Fibroblast of upper back skin (primary cell): ENCODE measurements around the gene LRTM1.

ENCODE experiments used
- DNase-seq: peaks from one replicate; pipeline ENCODE4 v3.0.0-alpha.2; 2013

Gene LRTM1

DNA sequence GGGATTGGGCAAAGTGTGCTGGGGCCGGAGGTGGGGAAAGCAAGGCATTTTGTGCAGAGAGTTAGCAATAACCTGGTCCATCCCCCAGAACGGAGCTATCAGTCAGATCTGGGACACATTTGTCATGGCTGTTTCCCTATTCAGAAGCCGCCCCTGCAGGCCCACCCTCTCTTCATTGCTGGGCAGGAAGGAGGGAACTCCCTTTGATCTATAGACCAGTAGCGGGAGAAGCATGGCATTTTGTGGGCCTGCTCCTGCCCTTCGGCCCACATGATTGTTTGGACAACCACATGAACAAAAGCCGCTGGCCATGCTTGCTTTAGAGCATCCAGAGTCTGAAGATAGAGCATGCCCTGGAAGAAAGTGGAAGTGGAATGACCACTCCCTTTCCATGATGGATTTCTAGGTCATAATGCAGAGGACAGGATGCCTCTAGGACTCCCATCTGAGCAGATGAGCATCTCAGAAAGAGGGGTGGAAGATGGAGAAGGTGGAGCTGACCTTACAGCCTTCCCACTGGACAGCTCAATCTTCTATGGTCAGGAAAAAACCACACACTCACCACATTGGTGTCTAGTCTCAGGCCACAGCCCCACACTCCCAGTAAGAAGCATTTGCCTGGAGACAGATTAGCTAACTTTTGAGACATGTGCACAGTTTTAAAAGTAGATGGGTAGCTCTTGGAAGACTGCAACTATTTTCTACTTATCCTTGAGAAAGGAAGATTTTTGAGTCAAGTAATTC lies 11.9 kb upstream of the LRTM1 start:
- DNase-seq = peak; percentile 28

DNA sequence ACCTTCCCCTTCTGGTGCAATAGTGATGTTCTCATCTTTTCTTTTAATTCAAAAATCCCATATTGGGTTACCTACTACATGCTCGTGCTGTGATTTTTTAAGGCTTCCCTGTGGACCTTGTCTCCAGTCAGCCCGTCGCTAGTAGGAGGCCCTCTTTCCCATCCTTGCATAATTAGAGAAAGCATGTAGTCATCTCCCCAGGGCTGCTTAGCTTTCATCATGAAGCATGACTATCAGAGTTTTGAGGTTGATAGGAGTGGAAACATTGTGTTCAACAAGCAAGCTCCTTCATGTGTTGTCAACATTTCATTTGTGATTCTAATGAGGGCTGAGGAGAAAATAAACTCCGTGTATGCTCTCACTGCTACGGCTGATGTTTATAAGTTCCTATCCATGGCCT lies 8.7 kb upstream of the LRTM1 start:
- DNase-seq = peak; percentile 42

DNA sequence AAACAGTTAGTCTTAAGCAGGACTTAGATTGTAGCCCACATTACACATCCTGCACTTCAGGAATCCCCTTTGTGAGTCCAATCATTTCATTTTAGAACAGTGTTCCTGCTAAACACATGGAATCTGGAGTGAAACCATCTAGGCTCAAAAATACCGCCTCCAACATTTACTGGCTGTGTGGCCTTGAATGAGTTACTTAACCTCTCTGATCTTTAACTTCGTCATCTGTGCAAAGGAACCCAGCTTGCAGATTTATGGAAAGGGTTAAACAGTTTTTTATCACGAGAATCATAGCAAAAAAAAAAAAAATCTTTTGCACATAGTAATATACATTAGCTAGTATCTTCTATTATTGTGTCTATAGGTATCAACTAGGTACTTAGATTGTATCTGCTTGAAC lies 8.0 kb upstream of the LRTM1 start:
- no peak for DNase-seq

- no peak for DNase-seq
Measured at GRCh38 chr3:54932606-54933005, 4.7 kb upstream of the LRTM1 start.

DNA sequence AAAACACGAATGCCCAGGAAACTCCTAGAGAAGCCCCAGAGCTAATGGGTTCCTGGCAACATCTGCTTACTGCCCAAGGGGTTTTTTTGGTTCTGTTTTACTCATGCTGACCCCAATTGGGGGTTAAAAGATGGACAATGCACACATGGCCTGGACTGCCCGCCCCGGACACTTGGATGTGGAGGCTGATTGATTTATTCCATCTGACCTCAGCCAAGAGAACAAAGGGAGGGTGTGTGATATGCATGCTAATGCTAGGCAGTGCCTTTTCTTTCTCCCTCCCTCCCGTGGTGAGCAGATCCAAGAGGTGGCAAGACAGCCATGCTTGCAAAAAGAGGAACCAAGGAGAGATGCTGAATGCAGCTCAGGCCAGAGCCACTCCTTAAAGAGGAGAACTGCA lies 3.3 kb upstream of the LRTM1 start:
- no peak for DNase-seq

GRCh38 chr3:54918516-54918915 lies 9.3 kb downstream of the LRTM1 start:
- DNase-seq = no peak

- DNase-seq = peak; percentile 46
Measured at GRCh38 chr3:54917862-54918261, 10.0 kb downstream of the LRTM1 start.

GRCh38 chr3:54917174-54917573 lies 10.7 kb downstream of the LRTM1 start:
- peak; percentile 92 for DNase-seq

- DNase-seq = no peak
Measured at GRCh38 chr3:54916732-54917131, 11.1 kb downstream of the LRTM1 start.

DNA sequence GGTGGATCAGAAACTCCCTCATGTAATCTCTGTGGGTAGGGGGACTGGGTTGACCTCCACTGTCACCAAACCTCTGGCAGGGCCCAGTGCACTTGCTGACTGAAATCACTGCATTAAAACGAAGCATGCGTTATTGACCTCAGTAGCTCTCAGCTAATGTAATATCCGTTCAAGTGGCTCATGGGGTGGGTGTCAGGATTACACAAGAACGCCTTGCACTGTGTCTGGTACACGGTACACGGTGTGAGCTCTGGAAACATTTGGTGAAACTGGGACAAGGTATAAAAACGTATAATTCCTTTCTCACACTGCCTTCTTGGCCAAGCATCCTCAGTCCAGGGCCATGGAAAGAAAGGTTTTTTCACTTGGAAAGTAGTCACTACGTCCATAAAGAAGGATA lies 11.9 kb downstream of the LRTM1 start:
- DNase-seq = no peak

GRCh38 chr3:54915181-54915580 lies 12.7 kb downstream of the LRTM1 start:
- DNase-seq = no peak

DNA sequence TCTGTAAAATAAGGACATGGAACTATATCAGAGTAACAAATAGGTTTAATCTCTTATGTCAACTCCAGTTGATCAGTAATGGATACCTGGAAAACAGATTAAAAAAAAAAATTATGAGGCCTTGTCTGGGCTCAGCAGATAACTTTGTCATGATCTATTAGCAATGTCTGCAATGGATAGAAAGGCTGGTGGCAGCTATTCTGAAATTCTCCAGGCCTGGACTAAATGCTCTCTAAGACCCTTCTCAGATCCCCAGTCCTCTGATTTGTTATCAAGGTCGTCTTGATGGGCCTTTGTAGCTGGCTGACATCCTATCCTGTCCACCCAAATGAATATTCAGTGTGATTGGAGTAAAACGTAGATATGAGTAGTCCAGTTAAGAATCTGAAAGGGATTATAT lies 13.7 kb downstream of the LRTM1 start:
- no peak for DNase-seq

GRCh38 chr3:54909191-54909590 lies 18.7 kb downstream of the LRTM1 start:
- no peak for DNase-seq

GRCh38 chr3:54906763-54907162 lies 21.1 kb downstream of the LRTM1 start:
- DNase-seq = no peak

DNA sequence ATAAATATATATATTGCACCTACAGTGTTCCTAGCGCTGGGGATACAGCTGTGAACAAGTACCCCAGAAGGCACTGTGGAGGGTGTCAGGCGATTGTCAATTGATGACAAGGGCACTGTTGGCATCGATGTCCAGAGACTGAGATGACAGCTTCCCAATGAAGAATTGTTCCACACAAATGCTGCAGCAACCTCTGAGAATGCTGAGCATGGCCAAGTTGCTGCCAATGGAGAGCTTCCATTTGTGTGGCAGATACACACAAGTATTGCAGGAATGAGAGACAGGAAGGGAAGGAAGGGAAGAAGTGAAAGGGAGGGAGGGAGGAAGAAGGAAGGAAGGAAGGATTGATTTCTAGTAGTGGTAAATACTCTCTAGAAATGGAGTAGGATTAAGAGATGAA lies 21.9 kb downstream of the LRTM1 start:
- DNase-seq = no peak

DNA sequence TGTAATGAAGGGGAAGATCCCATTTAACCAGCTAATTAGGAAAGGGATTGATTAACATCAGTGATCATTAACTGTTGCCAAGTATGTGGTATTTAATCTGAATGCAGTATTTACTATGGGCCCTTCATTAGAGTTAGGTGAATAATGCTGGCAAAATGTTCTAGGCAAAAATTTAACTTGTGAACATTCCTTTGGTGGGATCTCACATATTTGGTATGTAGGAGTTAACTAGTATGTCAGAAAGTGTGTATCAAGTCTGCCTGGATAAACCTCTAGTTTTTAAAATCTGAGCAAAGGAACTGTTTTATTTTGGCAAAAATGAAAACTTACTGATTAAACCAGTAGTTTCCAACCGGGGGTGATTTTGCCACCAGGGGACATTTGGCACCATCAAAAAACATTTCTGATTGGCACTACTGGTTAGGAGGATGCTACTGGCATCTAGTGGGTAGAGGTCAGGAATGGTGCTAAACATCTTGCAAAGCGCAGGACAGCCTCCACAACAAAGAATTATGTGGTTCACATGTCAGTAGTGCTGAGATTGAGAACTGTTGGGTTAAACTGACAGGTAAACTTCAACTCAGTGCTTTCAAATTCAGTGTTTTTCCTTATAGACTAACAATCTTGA lies 22.5 kb downstream of the LRTM1 start:
- DNase-seq = peak; percentile 76

- no peak for DNase-seq
Measured at GRCh38 chr3:54901906-54902685, 25.8 kb downstream of the LRTM1 start.

- peak; percentile 50 for DNase-seq
Measured at GRCh38 chr3:54900838-54901591, 26.8 kb downstream of the LRTM1 start.

DNA sequence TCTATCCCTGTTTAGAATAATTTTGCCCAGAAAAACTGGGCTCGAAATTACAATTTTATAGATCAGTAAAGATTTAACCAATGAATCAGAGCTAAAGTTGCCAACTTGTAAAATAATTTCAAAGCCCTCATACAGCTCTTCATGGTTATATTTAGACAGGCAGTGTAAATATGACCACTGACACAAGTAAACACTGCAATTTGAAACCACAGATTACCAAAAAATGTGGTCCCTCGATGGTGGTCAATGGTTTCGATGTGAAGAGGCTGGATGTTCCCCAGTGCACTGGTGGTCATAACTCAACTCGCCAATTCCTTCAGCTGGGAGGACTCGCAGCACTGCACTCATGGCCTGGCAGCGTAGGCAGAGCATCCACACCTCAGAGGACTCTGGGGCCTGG lies 28.6 kb downstream of the LRTM1 start:
- no peak for DNase-seq

DNA sequence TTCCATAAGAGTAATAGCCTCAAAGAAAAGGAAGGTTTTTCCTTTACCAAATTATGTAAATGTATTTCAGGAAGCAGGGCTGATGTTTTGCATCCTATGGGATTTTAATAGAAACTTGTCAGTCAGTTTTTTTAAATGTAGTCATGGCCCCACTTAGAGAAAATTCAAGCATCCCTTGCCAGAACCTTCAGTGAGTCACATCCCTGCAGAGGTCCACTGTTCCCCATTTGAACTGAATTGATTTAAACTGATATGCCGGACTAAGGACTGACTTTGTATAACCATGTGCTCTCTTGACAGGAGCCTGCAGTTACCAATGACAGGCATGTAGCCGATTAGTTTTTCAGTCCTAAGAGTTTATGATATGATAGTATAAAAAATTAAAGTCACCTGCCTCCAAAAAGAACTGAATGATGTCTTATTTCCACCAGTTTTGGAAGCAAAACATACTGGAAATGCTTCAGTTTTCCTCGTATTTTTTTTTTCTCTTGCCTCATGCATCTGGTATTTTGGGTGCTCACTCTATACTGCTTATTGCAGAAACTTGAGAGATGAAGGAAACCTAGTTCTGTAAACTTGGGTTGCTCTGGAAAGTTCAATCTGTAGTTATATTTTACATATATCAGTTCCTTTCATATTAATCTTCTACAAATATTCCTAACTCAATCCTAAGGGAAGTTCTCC lies 30.7 kb downstream of the LRTM1 start:
- peak; percentile 89 for DNase-seq

- DNase-seq = no peak
Measured at GRCh38 chr3:54895613-54896012, 32.2 kb downstream of the LRTM1 start.

DNA sequence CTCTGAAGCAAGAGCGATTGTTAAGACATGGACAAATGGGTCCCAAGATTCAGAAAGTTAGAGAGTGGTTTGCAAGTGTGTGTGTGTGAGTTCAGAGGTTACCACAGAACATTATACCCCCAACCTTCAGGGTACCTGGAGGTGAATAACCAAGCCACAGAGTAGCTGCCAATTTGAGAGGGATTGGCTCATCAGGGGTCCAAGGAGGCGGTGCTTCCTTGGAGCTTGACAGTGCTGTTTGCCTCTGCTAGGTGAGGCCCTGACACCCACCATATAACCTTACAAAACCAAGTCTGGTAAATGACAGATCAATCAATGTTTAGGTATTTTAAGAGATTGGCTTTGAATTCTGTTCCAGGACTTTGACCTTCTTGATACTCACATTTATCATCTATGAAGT lies 35.7 kb downstream of the LRTM1 start:
- no peak for DNase-seq

DNA sequence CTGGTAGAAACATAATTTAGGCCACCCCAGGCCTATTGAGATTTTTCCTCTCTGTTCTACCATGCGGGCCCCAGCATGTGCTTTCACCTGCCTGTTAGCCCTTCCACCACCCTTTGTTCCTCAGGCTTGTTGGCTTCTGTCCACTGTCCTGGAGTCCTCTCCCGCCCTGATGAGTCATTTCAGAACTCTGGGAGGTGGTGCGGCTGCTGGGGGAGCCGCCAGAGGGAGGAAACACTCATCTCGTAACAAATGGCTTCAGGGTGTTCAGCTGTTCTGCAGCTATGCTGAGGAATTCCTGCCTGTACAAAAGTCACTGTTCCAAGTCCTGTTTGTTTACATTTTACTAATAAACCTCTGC lies 36.3 kb downstream of the LRTM1 start:
- peak; percentile 98 for DNase-seq
